Measurements from ENCODE around the gene PPP3CA.

The PPP3CA gene

DNA sequence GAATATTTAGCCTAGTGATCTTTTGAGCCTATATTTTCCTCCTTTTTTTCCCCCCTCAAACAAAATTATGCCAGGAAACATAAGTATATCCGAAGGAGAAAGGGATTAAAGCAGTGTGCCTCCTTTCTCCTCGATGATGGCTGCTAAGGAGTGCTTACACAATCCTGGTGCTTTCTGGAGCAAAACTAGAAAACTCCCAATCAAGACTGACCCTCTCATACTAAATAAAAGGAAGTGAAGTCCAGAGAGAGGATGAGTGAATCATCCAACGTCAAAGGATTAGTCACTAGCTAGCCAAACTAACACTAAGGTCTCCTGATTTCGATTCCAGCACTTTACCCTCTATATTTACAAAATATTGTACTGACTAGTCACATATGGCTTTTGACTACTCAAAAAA, 146.8 kb downstream of the PPP3CA start:
- peak; percentile 85 for DNase-seq (ENCODE audit: low read depth)
- TF ChIP-seq MAX (IDR thresholded peaks at IDR 0.05; ENCODE audit: low read depth, low read length), result no peak
- TF ChIP-seq, protein P1, sequence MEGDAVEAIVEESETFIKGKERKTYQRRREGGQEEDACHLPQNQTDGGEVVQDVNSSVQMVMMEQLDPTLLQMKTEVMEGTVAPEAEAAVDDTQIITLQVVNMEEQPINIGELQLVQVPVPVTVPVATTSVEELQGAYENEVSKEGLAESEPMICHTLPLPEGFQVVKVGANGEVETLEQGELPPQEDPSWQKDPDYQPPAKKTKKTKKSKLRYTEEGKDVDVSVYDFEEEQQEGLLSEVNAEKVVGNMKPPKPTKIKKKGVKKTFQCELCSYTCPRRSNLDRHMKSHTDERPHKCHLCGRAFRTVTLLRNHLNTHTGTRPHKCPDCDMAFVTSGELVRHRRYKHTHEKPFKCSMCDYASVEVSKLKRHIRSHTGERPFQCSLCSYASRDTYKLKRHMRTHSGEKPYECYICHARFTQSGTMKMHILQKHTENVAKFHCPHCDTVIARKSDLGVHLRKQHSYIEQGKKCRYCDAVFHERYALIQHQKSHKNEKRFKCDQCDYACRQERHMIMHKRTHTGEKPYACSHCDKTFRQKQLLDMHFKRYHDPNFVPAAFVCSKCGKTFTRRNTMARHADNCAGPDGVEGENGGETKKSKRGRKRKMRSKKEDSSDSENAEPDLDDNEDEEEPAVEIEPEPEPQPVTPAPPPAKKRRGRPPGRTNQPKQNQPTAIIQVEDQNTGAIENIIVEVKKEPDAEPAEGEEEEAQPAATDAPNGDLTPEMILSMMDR (IDR thresholded peaks at IDR 0.05; ENCODE audit: low read depth, low read length), result no peak
- no peak for TF ChIP-seq POLR2A (IDR thresholded peaks at IDR 0.05; ENCODE audit: extremely low read depth, insufficient read length)
- TF ChIP-seq MYC (IDR thresholded peaks at IDR 0.05; ENCODE audit: low read depth, low read length), result no peak
- H3K4me3 ChIP-seq (ENCODE audit: low read depth, low read length), result no peak overlapping the region

DNA sequence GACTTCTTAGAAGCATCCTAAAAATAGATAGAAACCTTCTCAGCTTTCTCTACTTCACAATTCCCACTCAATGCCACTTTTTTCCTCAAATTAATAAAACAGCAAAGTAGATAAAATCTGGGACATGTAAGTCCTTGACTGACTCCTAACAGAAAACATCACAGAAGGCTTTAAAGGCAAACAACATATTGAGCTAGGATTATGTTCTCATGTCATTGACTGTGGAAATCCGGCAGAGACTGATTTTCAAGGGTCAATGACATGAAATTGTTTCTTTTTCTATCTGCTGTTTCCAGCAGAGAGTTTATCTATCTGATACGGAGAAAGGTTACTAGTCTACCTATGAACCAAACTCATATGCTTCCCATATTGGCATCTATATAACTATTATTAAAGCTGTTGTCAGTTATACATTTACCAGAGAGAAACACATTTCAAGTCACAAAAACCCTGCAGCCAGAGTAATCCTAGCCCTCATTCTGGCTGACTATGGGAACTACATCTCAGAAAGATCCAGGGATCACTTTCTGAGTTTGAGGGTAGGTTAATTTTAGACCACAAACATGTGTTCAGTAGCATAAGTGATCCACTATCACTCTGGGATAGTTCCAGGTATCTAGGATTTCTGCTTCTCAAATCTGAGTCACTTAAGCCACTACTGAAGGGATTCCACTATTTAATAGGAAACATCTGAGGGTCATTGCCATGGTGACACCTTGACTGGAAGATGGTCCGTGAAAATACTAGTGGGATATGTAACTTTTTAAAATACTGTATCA, 147.6 kb downstream of the PPP3CA start:
- no peak overlapping the region for H3K4me3 ChIP-seq (ENCODE audit: low read depth, low read length)
- no peak for DNase-seq (ENCODE audit: low read depth)
- no peak for TF ChIP-seq MYC (IDR thresholded peaks at IDR 0.05; ENCODE audit: low read depth, low read length)
- TF ChIP-seq, protein P1 (IDR thresholded peaks at IDR 0.05; ENCODE audit: low read depth, low read length), result no peak
- TF ChIP-seq MAX (IDR thresholded peaks at IDR 0.05; ENCODE audit: low read depth, low read length), result no peak
- TF ChIP-seq POLR2A (IDR thresholded peaks at IDR 0.05; ENCODE audit: extremely low read depth, insufficient read length), result no peak

- TF ChIP-seq MAX (IDR thresholded peaks at IDR 0.05; ENCODE audit: low read depth, low read length), result no peak
- TF ChIP-seq, protein P1 (IDR thresholded peaks at IDR 0.05; ENCODE audit: low read depth, low read length), result no peak
- TF ChIP-seq MYC (IDR thresholded peaks at IDR 0.05; ENCODE audit: low read depth, low read length), result no peak
- DNase-seq (ENCODE audit: low read depth), result no peak
These were observed 148.5 kb downstream of the PPP3CA start for GRCh38 chr4:101198682-101199339.

GRCh38 chr4:101197350-101197749, 150.0 kb downstream of the PPP3CA start:
- no peak overlapping the region for H3K4me3 ChIP-seq (ENCODE audit: low read depth, low read length)
- TF ChIP-seq MAX (IDR thresholded peaks at IDR 0.05; ENCODE audit: low read depth, low read length) (no peak), MYC (IDR thresholded peaks at IDR 0.05; ENCODE audit: low read depth, low read length) (no peak), POLR2A (IDR thresholded peaks at IDR 0.05; ENCODE audit: extremely low read depth, insufficient read length) (no peak)
- TF ChIP-seq, protein P1 (IDR thresholded peaks at IDR 0.05; ENCODE audit: low read depth, low read length), result no peak
- no peak for DNase-seq (ENCODE audit: low read depth)

More at GRCh38 chr4:101198682-101199339, 148.5 kb downstream of the PPP3CA start:
- no peak overlapping the region for H3K4me3 ChIP-seq (ENCODE audit: low read depth, low read length)

- no peak for DNase-seq (ENCODE audit: low read depth)
- no peak for TF ChIP-seq POLR2A (IDR thresholded peaks at IDR 0.05; ENCODE audit: extremely low read depth, insufficient read length)
- no peak for TF ChIP-seq MYC (IDR thresholded peaks at IDR 0.05; ENCODE audit: low read depth, low read length)
- TF ChIP-seq MAX (IDR thresholded peaks at IDR 0.05; ENCODE audit: low read depth, low read length), result no peak
- TF ChIP-seq, protein P1 (IDR thresholded peaks at IDR 0.05; ENCODE audit: low read depth, low read length), result no peak
- no peak overlapping the region for H3K4me3 ChIP-seq (ENCODE audit: low read depth, low read length)
These were observed 155.1 kb downstream of the PPP3CA start for GRCh38 chr4:101192244-101192643.

All from NB4 (cell line).